ENCODE data around the gene DNAH10.

Gene DNAH10

GRCh38 chr12:123743002-123743401, 19.1 kb upstream of the DNAH10 start:
- no peak for DNase-seq (ENCODE audit: low read depth in 4 of 4, low spot score in 1 of 4)

- DNase-seq (ENCODE audit: low read depth in 4 of 4, low spot score in 1 of 4), result no peak
Measured at GRCh38 chr12:123744836-123745235, 17.3 kb upstream of the DNAH10 start.

GRCh38 chr12:123747309-123747708, 14.8 kb upstream of the DNAH10 start:
- DNase-seq (ENCODE audit: low read depth in 4 of 4, low spot score in 1 of 4), result no peak

- no peak for DNase-seq (ENCODE audit: low read depth in 4 of 4, low spot score in 1 of 4)
Measured at GRCh38 chr12:123748161-123748560, 13.9 kb upstream of the DNAH10 start.

GRCh38 chr12:123748661-123749060, 13.4 kb upstream of the DNAH10 start:
- no peak for DNase-seq (ENCODE audit: low read depth in 4 of 4, low spot score in 1 of 4)

- DNase-seq (ENCODE audit: low read depth in 4 of 4, low spot score in 1 of 4), result no peak
Measured at GRCh38 chr12:123749355-123749754, 12.7 kb upstream of the DNAH10 start.

GRCh38 chr12:123750159-123750656, 11.9 kb upstream of the DNAH10 start:
- DNase-seq (ENCODE audit: low read depth in 4 of 4, low spot score in 1 of 4), result no peak

GRCh38 chr12:123752046-123752445, 10.1 kb upstream of the DNAH10 start:
- DNase-seq (ENCODE audit: low read depth in 4 of 4, low spot score in 1 of 4), result no peak

GRCh38 chr12:123754041-123754772, 7.9 kb upstream of the DNAH10 start:
- DNase-seq (ENCODE audit: low read depth in 4 of 4, low spot score in 1 of 4), result no peak

GRCh38 chr12:123757561-123757960, 4.5 kb upstream of the DNAH10 start:
- DNase-seq (ENCODE audit: low read depth in 4 of 4, low spot score in 1 of 4), result no peak

- DNase-seq (ENCODE audit: low read depth in 4 of 4, low spot score in 1 of 4), result no peak
Measured at GRCh38 chr12:123760267-123760938, 1.7 kb upstream of the DNAH10 start.

- no peak for DNase-seq (ENCODE audit: low read depth in 4 of 4, low spot score in 1 of 4)
Measured at GRCh38 chr12:123762715-123763052, 583 bp downstream of the DNAH10 start.

- no peak for DNase-seq (ENCODE audit: low read depth in 4 of 4, low spot score in 1 of 4)
Measured at GRCh38 chr12:123763093-123763492, 992 bp downstream of the DNAH10 start.

GRCh38 chr12:123764109-123764508, 2.0 kb downstream of the DNAH10 start:
- DNase-seq (ENCODE audit: low read depth in 4 of 4, low spot score in 1 of 4), result no peak

- DNase-seq (ENCODE audit: low read depth in 4 of 4, low spot score in 1 of 4), result no peak
Measured at GRCh38 chr12:123765504-123766035, 3.5 kb downstream of the DNAH10 start.

GRCh38 chr12:123767613-123768012, 5.5 kb downstream of the DNAH10 start:
- DNase-seq (ENCODE audit: low read depth in 4 of 4, low spot score in 1 of 4), result no peak

- no peak for DNase-seq (ENCODE audit: low read depth in 4 of 4, low spot score in 1 of 4)
Measured at GRCh38 chr12:123771261-123771660, 9.2 kb downstream of the DNAH10 start.

GRCh38 chr12:123772074-123772473, 10.0 kb downstream of the DNAH10 start:
- no peak for DNase-seq (ENCODE audit: low read depth in 4 of 4, low spot score in 1 of 4)

- no peak for DNase-seq (ENCODE audit: low read depth in 4 of 4, low spot score in 1 of 4)
Measured at GRCh38 chr12:123773375-123773774, 11.3 kb downstream of the DNAH10 start.

GRCh38 chr12:123779551-123779950, 17.4 kb downstream of the DNAH10 start:
- DNase-seq (ENCODE audit: low read depth in 4 of 4, low spot score in 1 of 4), result no peak

GRCh38 chr12:123782997-123783792, 21.1 kb downstream of the DNAH10 start:
- DNase-seq (ENCODE audit: low read depth in 4 of 4, low spot score in 1 of 4), result no peak

GRCh38 chr12:123787466-123787865, 25.4 kb downstream of the DNAH10 start:
- no peak for DNase-seq (ENCODE audit: low read depth in 4 of 4, low spot score in 1 of 4)
